Measurements from ENCODE around the gene PRXL2A. TPM values are rescaled to one million over a fixed set of nuclear protein-coding genes. Genes with fewer than 3 reads are reported as not detected.

Gene PRXL2A
- total and polyA plus RNA-seq, 2 of the 4 experiments (the other 2 are of a cell fraction), result 0.90 to 0.92 TPM

- peaks cover 2% of the 10 kb centered on the region for H3K4me1 ChIP-seq (ENCODE audit: control insufficient read depth, insufficient read depth, low read length)
- CTCF ChIA-PET, result interaction anchor here (1.2 kb wide), 1 partner anchor 21 kb away, joined by 3 read pairs; no protein-coding TSS in a partner anchor
- H2BK120ac ChIP-seq (ENCODE audit: low read depth, low read length), result no peak overlapping the region
- H3K23ac ChIP-seq (ENCODE audit: low read depth, low read length), result no peak overlapping the region
- no peak overlapping the region for H4K91ac ChIP-seq (ENCODE audit: insufficient read depth, low read depth, low read length)
- H3K14ac ChIP-seq (replicated peaks; ENCODE audit: low read depth, low read length), result no peak overlapping the region
- TF ChIP-seq BHLHE40 (IDR thresholded peaks at IDR 0.05; ENCODE audit: low read depth, low read length) (no peak), SMC3 (IDR thresholded peaks at IDR 0.05; ENCODE audit: low read depth, low read length) (no peak), CTCF (conservative IDR thresholded peaks at IDR 0.05; ENCODE audit: low read depth, low read length) (no peak), RFX5 (IDR thresholded peaks at IDR 0.05; ENCODE audit: low read depth, low read length) (no peak), NFE2L2 (IDR thresholded peaks at IDR 0.05; ENCODE audit: low read depth, low read length) (no peak), CHD1 (IDR thresholded peaks at IDR 0.05; ENCODE audit: low read depth, low read length) (no peak), MXI1 (IDR thresholded peaks at IDR 0.05; ENCODE audit: borderline replicate concordance, low read depth, low read length) (no peak), MAFK (IDR thresholded peaks at IDR 0.05; ENCODE audit: low read depth, low read length) (no peak), CEBPB (IDR thresholded peaks at IDR 0.05; ENCODE audit: low read depth, low read length) (no peak), FOS (IDR thresholded peaks at IDR 0.05; ENCODE audit: low read depth, low read length) (no peak), RAD21 (IDR thresholded peaks at IDR 0.05; ENCODE audit: low read length) (no peak), RCOR1 (IDR thresholded peaks at IDR 0.05; ENCODE audit: insufficient replicate concordance, low read length) (no peak), POLR2A (IDR thresholded peaks at IDR 0.05; ENCODE audit: low read depth, low read length) (no peak), MAZ (IDR thresholded peaks at IDR 0.05; ENCODE audit: borderline replicate concordance, low read depth, low read length) (no peak)
- TF ChIP-seq, protein P1, sequence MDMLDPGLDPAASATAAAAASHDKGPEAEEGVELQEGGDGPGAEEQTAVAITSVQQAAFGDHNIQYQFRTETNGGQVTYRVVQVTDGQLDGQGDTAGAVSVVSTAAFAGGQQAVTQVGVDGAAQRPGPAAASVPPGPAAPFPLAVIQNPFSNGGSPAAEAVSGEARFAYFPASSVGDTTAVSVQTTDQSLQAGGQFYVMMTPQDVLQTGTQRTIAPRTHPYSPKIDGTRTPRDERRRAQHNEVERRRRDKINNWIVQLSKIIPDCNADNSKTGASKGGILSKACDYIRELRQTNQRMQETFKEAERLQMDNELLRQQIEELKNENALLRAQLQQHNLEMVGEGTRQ (IDR thresholded peaks at IDR 0.05; ENCODE audit: low read depth, low read length), result no peak
- TF ChIP-seq, protein P2, sequence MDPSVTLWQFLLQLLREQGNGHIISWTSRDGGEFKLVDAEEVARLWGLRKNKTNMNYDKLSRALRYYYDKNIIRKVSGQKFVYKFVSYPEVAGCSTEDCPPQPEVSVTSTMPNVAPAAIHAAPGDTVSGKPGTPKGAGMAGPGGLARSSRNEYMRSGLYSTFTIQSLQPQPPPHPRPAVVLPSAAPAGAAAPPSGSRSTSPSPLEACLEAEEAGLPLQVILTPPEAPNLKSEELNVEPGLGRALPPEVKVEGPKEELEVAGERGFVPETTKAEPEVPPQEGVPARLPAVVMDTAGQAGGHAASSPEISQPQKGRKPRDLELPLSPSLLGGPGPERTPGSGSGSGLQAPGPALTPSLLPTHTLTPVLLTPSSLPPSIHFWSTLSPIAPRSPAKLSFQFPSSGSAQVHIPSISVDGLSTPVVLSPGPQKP (IDR thresholded peaks at IDR 0.05; ENCODE audit: borderline replicate concordance, low read depth, low read length), result no peak
- intact Hi-C loops (cut with micrococcal nuclease) (no loop called here), in situ Hi-C loops (cut with MboI; ENCODE audit: low sequenced_read_pairs) (no loop called here), dilution Hi-C loops (cut with HindIII; ENCODE audit: low sequenced_read_pairs, unreplicated experiment) (no loop called here)
- H3K27me3 ChIP-seq (ENCODE audit: control insufficient read depth, insufficient read depth, low read length), result no peaks in the 10 kb centered on the region
- H3K9me1 ChIP-seq (ENCODE audit: insufficient read depth, low read length), result peaks cover 26% of the 10 kb centered on the region
- POLR2A ChIA-PET (ENCODE audit: unreplicated experiment), result no interaction called here
- H2BK15ac ChIP-seq (ENCODE audit: low read depth, low read length), result no peak overlapping the region
- no peak overlapping the region for H4K8ac ChIP-seq (ENCODE audit: low read depth in 2 of 2, low read length in 2 of 2)
- no peak overlapping the region for H4K5ac ChIP-seq (ENCODE audit: low read depth, low read length)
- no peaks in the 10 kb centered on the region for H3K9me3 ChIP-seq (ENCODE audit: control insufficient read depth, insufficient read depth, low read length)
- DNase-seq (no peak), ATAC-seq (ENCODE audit: low read depth) (no peak)
- BruUV-seq (replicated peaks), result no TSS peak
- H3K9ac ChIP-seq (ENCODE audit: low read depth, low read length), result no peak overlapping the region
- H3K4me2 ChIP-seq (ENCODE audit: low read depth, low read length), result no peak overlapping the region
- no peak overlapping the region for H2AK5ac ChIP-seq (ENCODE audit: low read depth, low read length)
- no peak overlapping the region for H3K56ac ChIP-seq (ENCODE audit: extremely low read depth, insufficient read depth, low read length)
- H3K79me1 ChIP-seq (ENCODE audit: low read depth in 1 of 2, low read length in 2 of 2), result peaks cover 40 to 68% of the 10 kb centered on the region in 2 experiments
- no peak overlapping the region for H2AFZ ChIP-seq (replicated peaks; ENCODE audit: low read length, poor library complexity)
- no peak overlapping the region for H3K18ac ChIP-seq (ENCODE audit: low read depth, low read length)
- no peak overlapping the region for H2AK9ac ChIP-seq (replicated peaks; ENCODE audit: low read depth, low read length, poor library complexity)
- no peak overlapping the region for H2BK20ac ChIP-seq (ENCODE audit: low read depth, low read length)
- H4K20me1 ChIP-seq (ENCODE audit: insufficient read depth, low read length), result peaks cover 41% of the 10 kb centered on the region
- H3K4me3 ChIP-seq (ENCODE audit: insufficient read depth, low read depth, low read length), result no peak overlapping the region
- H3K36me3 ChIP-seq (ENCODE audit: control insufficient read depth, insufficient read depth, low read length), result peaks cover 5% of the 10 kb centered on the region
- H3K27ac ChIP-seq (ENCODE audit: insufficient read depth, low read length), result no peak overlapping the region
- no peak overlapping the region for H3K4ac ChIP-seq (ENCODE audit: low read depth, low read length)
- no peak overlapping the region for H2BK5ac ChIP-seq (ENCODE audit: low read depth, low read length, poor library complexity, severe bottlenecking)
These were observed 76.3 kb downstream of the PRXL2A start for GRCh38 chr10:80484676-80485075.

Data from IMR-90 (cell line).